NCI-H1092 treated with DMSO at 0.1 percent for 48 hours (cell line): Measurements from ENCODE around the gene SPATA6L.

Source experiments
- DNase-seq: peaks from one replicate; lab custom pipeline; 2025; lab: John Stamatoyannopoulos, UW

Gene SPATA6L

GRCh38 chr9:4548811-4549725 lies 117.2 kb downstream of the SPATA6L start:
- no peak for DNase-seq
